ENCODE results near the gene R3HDM2. TPM values are rescaled to one million over a fixed set of nuclear protein-coding genes. Genes with fewer than 3 reads are reported as not detected.

Gene R3HDM2
- total RNA-seq, 1 experiment from 2014 or later = 34.7 TPM

GRCh38 chr12:57236201-57236924 is 194.5 kb downstream of the R3HDM2 start:
- ChIA-PET POLR2A (interaction anchor here (0.6 to 9.7 kb wide), 5 partner anchors 10 to 22 kb away, joined by 3 to 97 read pairs (median 9); partner anchors contain the start of gene NXPH4), CTCF (interaction anchor here (10.7 to 18.5 kb wide), 2 partner anchors 10 to 22 kb away, joined by 415 to 660 read pairs; partner anchors contain the start of genes NXPH4 and SHMT2)
- Mint-ChIP-seq H3K4me3 (peak overlapping the region; percentile 33; the same call in 1 of the 2 replicates), H3K27ac (no peak overlapping the region), H3K4me1 (peaks cover 50% of the 10 kb centered on the region), H3K9me3 (no peaks in the 10 kb centered on the region), H3K36me3 (peaks cover 30% of the 10 kb centered on the region), H3K27me3 (ENCODE audit: low read depth) (peaks cover 71% of the 10 kb centered on the region)
- peak; percentile 84; the same call in 1 of the 2 replicates for TF ChIP-seq EMX1 (CRISPR knock-in tag; IDR thresholded peaks at IDR 0.05)
- TF ChIP-seq AR (CRISPR knock-in tag; IDR thresholded peaks at IDR 0.05) = 0 out of 2 replicates have a peak, but pooled peaks have one; percentile 2
- peak; percentile 75; the same call in 1 of the 2 replicates for TF ChIP-seq NFATC4 (CRISPR knock-in tag; IDR thresholded peaks at IDR 0.05)
- TF ChIP-seq, protein P1, sequence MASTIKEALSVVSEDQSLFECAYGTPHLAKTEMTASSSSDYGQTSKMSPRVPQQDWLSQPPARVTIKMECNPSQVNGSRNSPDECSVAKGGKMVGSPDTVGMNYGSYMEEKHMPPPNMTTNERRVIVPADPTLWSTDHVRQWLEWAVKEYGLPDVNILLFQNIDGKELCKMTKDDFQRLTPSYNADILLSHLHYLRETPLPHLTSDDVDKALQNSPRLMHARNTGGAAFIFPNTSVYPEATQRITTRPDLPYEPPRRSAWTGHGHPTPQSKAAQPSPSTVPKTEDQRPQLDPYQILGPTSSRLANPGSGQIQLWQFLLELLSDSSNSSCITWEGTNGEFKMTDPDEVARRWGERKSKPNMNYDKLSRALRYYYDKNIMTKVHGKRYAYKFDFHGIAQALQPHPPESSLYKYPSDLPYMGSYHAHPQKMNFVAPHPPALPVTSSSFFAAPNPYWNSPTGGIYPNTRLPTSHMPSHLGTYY (CRISPR knock-in tag; IDR thresholded peaks at IDR 0.05) = peak; percentile 83; the same call in 1 of the 2 replicates
- peak; percentile 60; the same call in 1 of the 2 replicates for TF ChIP-seq ZNF281 (CRISPR knock-in tag; IDR thresholded peaks at IDR 0.05)
- TF ChIP-seq TEAD1 (CRISPR knock-in tag; IDR thresholded peaks at IDR 0.05) = no peak
- peak; percentile 73; the same call in 1 of the 2 replicates for TF ChIP-seq ZNF263 (CRISPR knock-in tag; IDR thresholded peaks at IDR 0.05; ENCODE audit: low read depth)
- TF ChIP-seq FOXP1 (CRISPR knock-in tag; IDR thresholded peaks at IDR 0.05; ENCODE audit: borderline replicate concordance) = peak; percentile 38; the same call in 1 of the 2 replicates
- peak; percentile 61; the same call in 1 of the 2 replicates for TF ChIP-seq ZNF416 (CRISPR knock-in tag; IDR thresholded peaks at IDR 0.05)
- 0 out of 2 replicates have a peak, but pooled peaks have one; percentile 15 for TF ChIP-seq JUN (CRISPR knock-in tag; IDR thresholded peaks at IDR 0.05)
- TF ChIP-seq ZNF671 (CRISPR knock-in tag; IDR thresholded peaks at IDR 0.05) = peak; percentile 66; the same call in 1 of the 2 replicates
- peak; percentile 55; the same call in 1 of the 2 replicates for TF ChIP-seq MAX (CRISPR knock-in tag; IDR thresholded peaks at IDR 0.05)
- TF ChIP-seq CREM (CRISPR knock-in tag; IDR thresholded peaks at IDR 0.05) = peak; percentile 32; the same call in 1 of the 2 replicates
- peak; percentile 81; the same call in 1 of the 2 replicates for TF ChIP-seq PRRX2 (CRISPR knock-in tag; IDR thresholded peaks at IDR 0.05)
- no peak for TF ChIP-seq RELA (CRISPR knock-in tag; IDR thresholded peaks at IDR 0.05; ENCODE audit: borderline replicate concordance)
- no peak for TF ChIP-seq GRHL2 (CRISPR knock-in tag; IDR thresholded peaks at IDR 0.05; ENCODE audit: insufficient replicate concordance, severe bottlenecking)
- TF ChIP-seq MYBL2 (CRISPR knock-in tag; IDR thresholded peaks at IDR 0.05) = no peak
- TF ChIP-seq, protein P2, sequence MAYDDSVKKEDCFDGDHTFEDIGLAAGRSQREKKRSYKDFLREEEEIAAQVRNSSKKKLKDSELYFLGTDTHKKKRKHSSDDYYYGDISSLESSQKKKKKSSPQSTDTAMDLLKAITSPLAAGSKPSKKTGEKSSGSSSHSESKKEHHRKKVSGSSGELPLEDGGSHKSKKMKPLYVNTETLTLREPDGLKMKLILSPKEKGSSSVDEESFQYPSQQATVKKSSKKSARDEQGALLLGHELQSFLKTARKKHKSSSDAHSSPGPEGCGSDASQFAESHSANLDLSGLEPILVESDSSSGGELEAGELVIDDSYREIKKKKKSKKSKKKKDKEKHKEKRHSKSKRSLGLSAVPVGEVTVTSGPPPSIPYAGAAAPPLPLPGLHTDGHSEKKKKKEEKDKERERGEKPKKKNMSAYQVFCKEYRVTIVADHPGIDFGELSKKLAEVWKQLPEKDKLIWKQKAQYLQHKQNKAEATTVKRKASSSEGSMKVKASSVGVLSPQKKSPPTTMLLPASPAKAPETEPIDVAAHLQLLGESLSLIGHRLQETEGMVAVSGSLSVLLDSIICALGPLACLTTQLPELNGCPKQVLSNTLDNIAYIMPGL (CRISPR knock-in tag; IDR thresholded peaks at IDR 0.05) = peak; percentile 43; the same call in 1 of the 2 replicates
- DNase-seq (ENCODE audit: low spot score) (peak; percentile 82), ATAC-seq (peak; percentile 1)

Measured in WTC11 (cell line).